Measurements from ENCODE around the gene PLPP4. TPM values are rescaled to one million over a fixed set of nuclear protein-coding genes. Genes with fewer than 3 reads are reported as not detected.

The PLPP4 gene
- total and polyA plus RNA-seq, 11 donors, result 0.29 TPM; not detected in 10

GRCh38 chr10:120505866-120506265 lies 48.8 kb downstream of the PLPP4 start:
- DNase-seq, result no peak
- intact Hi-C loops (cut with DNase I), result no loop called here
- 83 to 89% (median 85%) methylated on average over 4 of the region's 4 CpGs for WGBS, 4 donors
- H3K4me3 ChIP-seq, result no peak overlapping the region
- TF ChIP-seq POLR2A (IDR thresholded peaks at IDR 0.05), result no peak
- no peak for TF ChIP-seq CTCF (IDR thresholded peaks at IDR 0.05)
- ATAC-seq, result no peak
- H3K36me3 ChIP-seq, result no peaks in the 10 kb centered on the region
- H3K9me3 ChIP-seq, result no peaks in the 10 kb centered on the region
- no peaks in the 10 kb centered on the region for H3K4me1 ChIP-seq
- peaks cover 0 to 3% (median 0%) of the 10 kb centered on the region in 9 donors for H3K27me3 ChIP-seq
- H3K27ac ChIP-seq, result no peak overlapping the region

DNA sequence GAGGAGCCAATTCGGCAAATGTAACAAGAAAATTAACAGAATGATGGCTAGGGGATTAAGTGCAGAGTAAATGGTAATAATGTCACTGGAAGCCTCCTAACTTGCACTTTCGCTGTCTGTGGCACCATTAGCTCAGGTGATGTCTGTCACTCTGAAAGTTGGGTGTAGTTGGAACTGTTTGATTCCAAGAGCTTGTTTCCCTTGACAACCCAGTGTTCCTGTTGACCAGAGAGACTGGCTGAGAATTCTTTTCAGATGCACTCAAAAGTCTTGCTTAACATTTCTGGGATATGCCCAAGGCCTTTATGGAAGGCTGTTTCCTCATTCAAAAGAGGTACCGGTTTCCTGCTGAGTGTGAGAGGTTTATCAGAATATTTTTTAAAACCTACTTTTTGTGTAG lies 49.6 kb downstream of the PLPP4 start:
- TF ChIP-seq CTCF (IDR thresholded peaks at IDR 0.05) (no peak), POLR2A (IDR thresholded peaks at IDR 0.05) (no peak)
- 70 to 77% (median 74%) methylated on average over 3 of the region's 3 CpGs for WGBS, 4 donors
- ATAC-seq (no peak), DNase-seq (no peak)
- H3K27ac ChIP-seq, result no peak overlapping the region
- no peaks in the 10 kb centered on the region for H3K36me3 ChIP-seq
- no peak overlapping the region for H3K4me3 ChIP-seq
- peaks cover 0 to 3% (median 0%) of the 10 kb centered on the region in 9 donors for H3K27me3 ChIP-seq
- H3K4me1 ChIP-seq, result no peaks in the 10 kb centered on the region
- intact Hi-C loops (cut with DNase I), result no loop called here
- no peaks in the 10 kb centered on the region for H3K9me3 ChIP-seq

- intact Hi-C loops (cut with DNase I), result no loop called here
- DNase-seq (no peak), ATAC-seq (no peak)
- no peak overlapping the region for H3K27ac ChIP-seq
- peaks cover 0 to 3% (median 0%) of the 10 kb centered on the region in 9 donors for H3K27me3 ChIP-seq
- TF ChIP-seq POLR2A (IDR thresholded peaks at IDR 0.05) (no peak), CTCF (IDR thresholded peaks at IDR 0.05) (no peak)
- no peaks in the 10 kb centered on the region for H3K9me3 ChIP-seq
- 67 to 81% (median 69%) methylated on average over 1 of the region's 1 CpG for WGBS, 4 donors
- H3K4me1 ChIP-seq, result no peaks in the 10 kb centered on the region
- no peaks in the 10 kb centered on the region for H3K36me3 ChIP-seq
- no peak overlapping the region for H3K4me3 ChIP-seq
Observed at GRCh38 chr10:120507175-120507574, 50.1 kb downstream of the PLPP4 start.

GRCh38 chr10:120507651-120508050 lies 50.6 kb downstream of the PLPP4 start:
- TF ChIP-seq POLR2A (IDR thresholded peaks at IDR 0.05) (no peak), CTCF (IDR thresholded peaks at IDR 0.05) (no peak)
- 56 to 75% (median 67%) methylated on average over 2 of the region's 2 CpGs for WGBS, 4 donors
- ATAC-seq, result no peak
- peaks cover 0 to 3% (median 0%) of the 10 kb centered on the region in 9 donors for H3K27me3 ChIP-seq
- H3K27ac ChIP-seq, result no peak overlapping the region
- no peak overlapping the region for H3K4me3 ChIP-seq
- no peaks in the 10 kb centered on the region for H3K4me1 ChIP-seq
- H3K9me3 ChIP-seq, result no peaks in the 10 kb centered on the region
- intact Hi-C loops (cut with DNase I), result no loop called here
- no peaks in the 10 kb centered on the region for H3K36me3 ChIP-seq
- no peak for DNase-seq
